Heart left ventricle (tissue), 16 donors: Measurements from ENCODE around the gene C12orf56. TPM values are rescaled to one million over a fixed set of nuclear protein-coding genes. Genes with fewer than 3 reads are reported as not detected.

Experiments used
- ATAC-seq, 4 donors: fragments of 200-7000 bp; cut with Tn5 transposase; one replicate each; pipeline ENCODE4 v1.9.1; 2020 to 2022; ENCODE audit warnings: moderate library complexity in 4 of 4, mild to moderate bottlenecking in 3 of 4, moderate number of reproducible peaks in 1 of 4
- DNase-seq, 5 donors: peaks; one replicate each; pipeline ENCODE4 v3.0.0-alpha.2; 2020
- H3K27ac ChIP-seq, 12 donors: fragments of 200-600 bp; sonication (generic) in 4 of 12; one replicate each; pipeline versions ENCODE4 v1.5.0 to v1.8.0; 2016 to 2022; ENCODE audit warnings: mild to moderate bottlenecking in 2 of 12
- H3K27me3 ChIP-seq, 9 donors: fragments of 200-600 bp; sonication (generic) in 2 of 9; one replicate each; pipeline versions ENCODE4 v1.5.1 to v1.8.0; 2016 to 2022; ENCODE audit warnings: mild to moderate bottlenecking in 3 of 9
- H3K36me3 ChIP-seq, 9 donors: fragments of 200-600 bp; sonication (generic) in 2 of 9; one replicate each; pipeline versions ENCODE4 v1.5.0 to v1.8.0; 2018 to 2022; ENCODE audit warnings: mild to moderate bottlenecking in 2 of 9
- H3K4me1 ChIP-seq, 12 donors: fragments of 200-600 bp; sonication (generic) in 4 of 12; one replicate each; pipeline versions ENCODE4 v1.5.0 to v1.8.0; 2016 to 2022; ENCODE audit warnings: mild to moderate bottlenecking in 3 of 12
- H3K4me3 ChIP-seq, 12 donors: fragments of 200-600 bp; sonication (generic) in 4 of 12; one replicate each; pipeline versions ENCODE4 v1.5.0 to v1.8.0; 2017 to 2022; ENCODE audit warnings: mild to moderate bottlenecking in 9 of 12, moderate library complexity in 4 of 12
- H3K9me3 ChIP-seq, 12 donors: fragments of 200-600 bp; sonication (generic) in 4 of 12; one replicate each; pipeline versions ENCODE4 v1.5.0 to v1.8.0; 2016 to 2022; ENCODE audit warnings: mild to moderate bottlenecking in 1 of 12
- CTCF ChIP-seq, 12 donors: fragments of 200-600 bp; sonication (generic) in 4 of 12; IDR thresholded peaks; one replicate each; pipeline versions ENCODE4 v1.5.0 to v1.8.0; 2018 to 2022; ENCODE audit warnings: antibody characterized with exemption in 12 of 12, mild to moderate bottlenecking in 5 of 12
- POLR2A ChIP-seq, 2 donors: fragments of 450-650 bp; IDR thresholded peaks; one replicate each; pipeline ENCODE4 v1.6.1; 2017; ENCODE audit warnings: antibody characterized with exemption in 2 of 2, mild to moderate bottlenecking in 2 of 2, moderate library complexity in 2 of 2
- WGBS, 4 donors: extraction: QIAGEN DNeasy Blood & Tissue Kit in 2 of 4; methylation state at CpG; one replicate each; pipeline versions ENCODE4 v1.1.5 to v1.1.7; 2013 to 2018; 5-methylcytosine and 5-hydroxymethylcytosine counted together
- intact Hi-C, 10 donors: fragments of 100-400 bp; cut with DNase I; formaldehyde crosslinking; loops; one replicate each; pipeline versions ENCODE4 v1.11.1 to v1.14.2; 2022
- polyA plus RNA-seq, 2 donors: library from polyadenylated mRNA; stranded (reverse); fragments of 200-250 nt; gene quantifications; one replicate each; pipeline ENCODE4 v1.2.3, GENCODE V29; 2013
- total RNA-seq, 9 donors: library from RNA; depleted of rRNA in 2 of 9; stranded (reverse); fragments of >200 nt in 2 of 9; fragmentation: NEBNext Ultra II Directional in 3 of 9; extraction: Animal tissue kit (Norgen Biotek cat#: 25700) in 3 of 9; gene quantifications; one replicate each; pipeline versions ENCODE4 v1.1.0 to v1.2.4, GENCODE V29; 2016 to 2023
- donor health status: ischemic (EF 13 %, LVEDD 7.1; RV severe dilation, severe dysfunction).
- donor health status: healthy with polysubstance abuse.
- donor health status: DM: no; HTN: yes; CAD: no.
- donor health status: DM: no; HTN: no; CAD: no.
- donor health status: ischemic (EF 25% LVEDD 6.9; RV normal size, moderate dysfunction).
- donor health status: ischemic (EF 25% LVEDD 5.7; RV mildly dilated, moderate dysfunction).
- donor health status: healthy.
- donor health status: DM: yes; HTN: yes; CAD: no.
- donor health status: ischemic (EF 35%, LVEDD 5.7; RV mildly dilated, moderate dysfunction).
- donor health status: nonischemic (EF 11% LVEDD 7.7; RV severe dilation, severe dysfunction).
- donor health status: DM: yes; HTN: yes; CAD: no.
- donor health status: PGD.
- donor health status: ischemic (EF 29% LVEDD 5.4; RV normal size, mild dysfunction).
- donor health status: nonischemic (EF 23%, LVEDD 6.1; RV moderate dilation, normal function).

The C12orf56 gene
- total and polyA plus RNA-seq, 11 donors = not detected

- Histone ChIP-seq H3K27ac (no peak overlapping the region), H3K4me3 (no peak overlapping the region), H3K4me1 (no peaks in the 10 kb centered on the region), H3K9me3 (no peaks in the 10 kb centered on the region), H3K27me3 (no peaks in the 10 kb centered on the region), H3K36me3 (no peaks in the 10 kb centered on the region)
- TF ChIP-seq CTCF (IDR thresholded peaks at IDR 0.05) = no peak
- no peak for TF ChIP-seq POLR2A (IDR thresholded peaks at IDR 0.05)
- WGBS, 4 donors = 92 to 100% (median 98%) methylated on average over 1 of the region's 1 CpG
- DNase-seq = no peak
- intact Hi-C loops = loop anchor here in 1 of 10 donors (10.0 kb wide), 1 partner anchor 124 kb away; the partner anchor contains the start of gene C12orf56
- no peak for ATAC-seq
Measured at GRCh38 chr12:64270411-64270810, 120.1 kb downstream of the C12orf56 start.

- ATAC-seq = no peak
- Histone ChIP-seq H3K27me3 (no peaks in the 10 kb centered on the region), H3K27ac (no peak overlapping the region), H3K36me3 (no peaks in the 10 kb centered on the region), H3K9me3 (no peaks in the 10 kb centered on the region), H3K4me1 (no peaks in the 10 kb centered on the region), H3K4me3 (no peak overlapping the region)
- TF ChIP-seq POLR2A (IDR thresholded peaks at IDR 0.05) = no peak
- WGBS, 4 donors = 58 to 94% (median 83%) methylated on average over 2 of the region's 2 CpGs
- intact Hi-C loops = no loop called here
- no peak for DNase-seq
Measured at GRCh38 chr12:64269161-64269560, 121.4 kb downstream of the C12orf56 start.

- Histone ChIP-seq H3K27ac (no peak overlapping the region), H3K9me3 (no peaks in the 10 kb centered on the region), H3K36me3 (no peaks in the 10 kb centered on the region), H3K4me3 (no peak overlapping the region), H3K27me3 (no peaks in the 10 kb centered on the region), H3K4me1 (no peaks in the 10 kb centered on the region)
- no peak for ATAC-seq
- 0 to 37% (median 0%) methylated on average over 2 of the region's 2 CpGs for WGBS, 4 donors
- DNase-seq = no peak
- TF ChIP-seq CTCF (IDR thresholded peaks at IDR 0.05) (no peak), POLR2A (IDR thresholded peaks at IDR 0.05) (no peak)
- intact Hi-C loops = no loop called here
Measured at GRCh38 chr12:64268409-64268808, 122.1 kb downstream of the C12orf56 start.

- WGBS, 4 donors = 79 to 93% (median 85%) methylated on average over 2 of the region's 2 CpGs
- ATAC-seq = no peak
- Histone ChIP-seq H3K27ac (no peak overlapping the region), H3K9me3 (no peaks in the 10 kb centered on the region), H3K27me3 (no peaks in the 10 kb centered on the region), H3K4me3 (no peak overlapping the region), H3K36me3 (no peaks in the 10 kb centered on the region), H3K4me1 (no peaks in the 10 kb centered on the region)
- TF ChIP-seq POLR2A (IDR thresholded peaks at IDR 0.05) (no peak), CTCF (IDR thresholded peaks at IDR 0.05) (no peak)
- DNase-seq = no peak
- intact Hi-C loops = no loop called here
Measured at GRCh38 chr12:64265839-64266238, 124.7 kb downstream of the C12orf56 start.

- 90 to 94% (median 91%) methylated on average over 5 of the region's 5 CpGs for WGBS, 4 donors
- no peak for ATAC-seq
- intact Hi-C loops = no loop called here
- H3K27ac ChIP-seq = no peak overlapping the region
- H3K4me1 ChIP-seq = no peaks in the 10 kb centered on the region
- DNase-seq = no peak
- H3K36me3 ChIP-seq = no peaks in the 10 kb centered on the region
- no peaks in the 10 kb centered on the region for H3K27me3 ChIP-seq
- no peak overlapping the region for H3K4me3 ChIP-seq
- no peak for TF ChIP-seq CTCF (IDR thresholded peaks at IDR 0.05)
- no peak for TF ChIP-seq POLR2A (IDR thresholded peaks at IDR 0.05)
- H3K9me3 ChIP-seq = no peaks in the 10 kb centered on the region
Measured at GRCh38 chr12:64261813-64262212, 128.7 kb downstream of the C12orf56 start.
